Activated CD4-positive, alpha-beta T cell treated with anti-CD3 and anti-CD28 coated beads, Interleukin-2, Interleukin-6, amounts not matched to agents 100 ng/mL and 50 ng/mL, durations not matched to agents 16 hours and 8 hours (primary cell): Measurements from ENCODE around the gene FCHSD2.
"Not testable (repeated sequence)": the region's sequence is repeated elsewhere in the genome, so short reads cannot be mapped to it uniquely, and the experiment has no call there.

Experiments used
- DNase-seq: peaks from one replicate; pipeline ENCODE4 v3.0.0-alpha.2; 2020

The FCHSD2 gene

DNA sequence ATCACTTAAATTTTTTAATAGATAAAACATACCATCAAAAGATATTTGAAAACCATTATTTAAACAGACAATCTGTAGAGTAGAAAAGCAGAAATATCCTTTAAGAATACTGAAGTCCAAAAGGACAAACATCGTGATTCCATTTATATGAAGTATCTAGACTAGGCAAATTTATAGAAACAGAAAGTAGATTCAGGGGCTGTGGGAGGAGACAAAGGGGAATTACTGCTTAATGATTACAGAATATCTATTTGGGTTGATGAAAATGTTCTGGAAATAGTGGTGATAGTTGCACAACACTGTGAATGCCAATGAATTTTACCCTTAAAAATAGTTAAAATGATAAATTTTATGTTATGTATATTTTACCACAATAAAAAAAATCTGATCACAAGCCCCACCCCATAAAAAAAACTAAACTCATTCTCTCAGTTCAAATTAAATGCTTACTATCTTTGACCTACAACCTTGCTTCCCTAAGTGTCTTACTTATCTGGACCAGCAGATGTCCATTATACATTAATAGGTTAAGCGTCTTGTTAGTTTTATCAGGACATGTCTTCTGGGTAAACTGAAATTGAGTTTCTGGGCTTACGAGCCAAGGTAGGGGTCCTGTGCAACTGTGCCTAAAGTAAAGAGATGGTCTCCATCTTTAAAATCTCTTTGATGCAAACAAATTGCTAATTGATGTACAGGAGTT is 86.3 kb downstream of the FCHSD2 start:
- no peak for DNase-seq

GRCh38 chr11:73055002-73055401 is 87.1 kb downstream of the FCHSD2 start:
- no peak for DNase-seq

- DNase-seq = no peak
These were observed 88.2 kb downstream of the FCHSD2 start for GRCh38 chr11:73053964-73054363.

GRCh38 chr11:73048446-73048845 is 93.7 kb downstream of the FCHSD2 start:
- DNase-seq = no peak

- no peak for DNase-seq
These were observed 94.2 kb downstream of the FCHSD2 start for GRCh38 chr11:73047773-73048371.

DNA sequence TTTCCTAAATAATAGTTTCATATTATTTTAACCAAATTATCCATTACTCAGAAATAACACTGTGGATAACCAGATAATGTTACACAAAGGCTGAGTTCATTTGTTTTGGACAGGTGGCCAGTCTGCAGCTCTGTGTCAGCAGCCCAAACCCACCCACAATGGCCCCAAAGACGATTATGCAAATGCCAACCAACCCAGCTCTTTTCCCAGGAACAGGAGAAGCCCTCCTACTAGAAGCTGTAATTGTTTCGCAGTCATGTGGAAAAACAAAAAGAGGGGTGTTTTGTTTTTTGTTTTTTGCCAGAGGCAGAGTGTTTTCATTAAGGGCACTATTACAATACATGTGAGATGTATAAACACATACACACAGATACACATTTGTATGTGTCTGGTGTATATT is 102.1 kb downstream of the FCHSD2 start:
- DNase-seq = no peak

DNA sequence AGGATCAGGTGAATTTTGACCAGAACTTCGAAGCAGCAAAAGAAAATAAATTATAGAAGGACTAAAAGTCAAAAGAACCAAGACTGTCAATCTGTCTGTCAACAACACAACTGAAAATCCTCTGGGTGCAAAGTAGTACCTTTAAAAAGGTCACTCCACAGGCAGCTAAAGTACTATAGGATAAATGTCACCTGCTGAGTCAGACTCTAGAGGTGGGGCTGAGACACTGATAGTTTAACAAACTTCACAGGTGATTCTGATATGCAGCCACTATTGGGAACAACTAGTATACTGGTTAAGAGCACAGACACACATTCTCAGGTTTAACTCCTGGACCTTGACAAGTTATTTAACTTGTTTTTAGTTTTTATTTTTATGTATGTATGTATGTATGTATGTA is 107.3 kb downstream of the FCHSD2 start:
- DNase-seq = no peak

GRCh38 chr11:73034331-73034730 is 107.8 kb downstream of the FCHSD2 start:
- DNase-seq = peak; percentile 35

DNA sequence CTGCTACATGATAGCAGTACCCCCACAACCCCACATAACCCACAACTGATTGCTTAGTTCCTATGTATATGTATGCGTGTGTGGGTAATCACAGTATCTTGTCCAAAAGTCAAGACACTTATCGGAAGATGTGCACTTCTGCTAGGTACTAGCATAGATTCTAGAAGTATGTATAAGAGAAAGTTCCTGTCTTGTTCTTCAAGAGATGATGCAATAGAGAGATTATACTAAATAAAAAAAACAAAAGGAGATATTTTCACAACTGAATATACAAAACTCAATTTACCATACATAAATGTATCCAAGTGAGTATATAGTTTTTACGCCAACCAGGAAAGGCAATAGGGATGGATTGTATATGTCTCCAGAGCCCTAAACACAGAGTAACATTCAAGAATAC is 112.0 kb downstream of the FCHSD2 start:
- DNase-seq = no peak

DNA sequence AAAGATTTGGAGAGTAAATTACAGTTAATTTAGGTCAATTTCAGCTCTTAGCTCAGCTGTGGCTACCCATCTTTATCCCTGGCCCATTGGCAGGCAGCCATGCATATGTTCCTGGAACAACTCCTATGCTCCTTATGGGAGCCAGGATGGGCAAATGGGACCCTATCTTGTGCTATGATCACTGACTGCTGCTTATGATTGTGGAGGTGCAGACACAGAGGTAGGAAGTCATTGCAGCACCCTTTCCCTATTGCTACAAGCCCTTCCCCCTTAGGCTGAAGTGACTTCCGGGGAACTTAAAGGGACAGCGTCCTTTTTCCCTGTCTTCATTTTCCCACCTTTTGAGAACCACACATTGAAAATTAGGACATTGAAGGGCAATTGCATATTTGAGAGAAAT is 112.7 kb downstream of the FCHSD2 start:
- no peak for DNase-seq

DNA sequence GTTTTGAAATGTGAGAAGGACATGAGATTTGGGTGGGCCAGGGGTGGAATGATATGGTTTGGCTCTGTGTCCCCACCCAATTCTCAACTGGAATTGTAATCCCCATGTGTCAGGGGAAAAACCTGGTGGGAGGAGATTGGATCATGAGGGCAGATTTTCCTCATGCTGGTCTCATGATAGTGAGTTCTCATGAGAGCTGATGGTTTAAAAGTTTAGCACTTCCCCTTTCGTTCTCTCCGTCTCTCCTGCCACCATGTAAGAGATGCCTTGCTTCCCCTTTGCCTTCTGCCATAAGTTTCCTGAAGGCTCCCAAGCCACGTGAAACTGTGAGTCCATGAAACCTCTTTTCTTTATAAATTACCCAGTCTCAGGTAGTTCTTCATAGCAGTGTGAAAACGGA is 113.5 kb downstream of the FCHSD2 start:
- DNase-seq = no peak

- not testable (repeated sequence) for DNase-seq
These were observed 114.3 kb downstream of the FCHSD2 start for GRCh38 chr11:73027840-73028239.

GRCh38 chr11:73024639-73025038 is 117.5 kb downstream of the FCHSD2 start:
- DNase-seq = no peak

DNA sequence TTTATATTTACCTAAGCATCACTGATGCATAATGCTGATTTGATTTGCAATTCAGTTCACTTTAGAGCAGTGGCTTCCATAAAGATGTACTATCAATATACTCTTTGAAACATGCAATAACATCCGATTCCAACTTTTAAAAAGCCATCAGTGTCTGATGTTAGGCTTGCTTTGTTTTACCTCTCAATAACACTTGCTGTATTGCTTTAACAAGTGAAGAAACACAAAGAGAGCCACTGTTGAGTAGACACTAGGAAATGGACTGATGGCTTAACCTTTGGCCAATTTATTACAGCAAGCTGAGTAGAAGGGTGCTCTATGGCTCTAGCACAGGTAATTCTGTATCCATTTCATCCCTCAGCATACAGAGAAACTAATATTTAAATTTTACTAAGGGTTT is 122.1 kb downstream of the FCHSD2 start:
- no peak for DNase-seq

- no peak for DNase-seq
These were observed 122.7 kb downstream of the FCHSD2 start for GRCh38 chr11:73019449-73019848.

- no peak for DNase-seq
These were observed 123.3 kb downstream of the FCHSD2 start for GRCh38 chr11:73018856-73019255.

DNA sequence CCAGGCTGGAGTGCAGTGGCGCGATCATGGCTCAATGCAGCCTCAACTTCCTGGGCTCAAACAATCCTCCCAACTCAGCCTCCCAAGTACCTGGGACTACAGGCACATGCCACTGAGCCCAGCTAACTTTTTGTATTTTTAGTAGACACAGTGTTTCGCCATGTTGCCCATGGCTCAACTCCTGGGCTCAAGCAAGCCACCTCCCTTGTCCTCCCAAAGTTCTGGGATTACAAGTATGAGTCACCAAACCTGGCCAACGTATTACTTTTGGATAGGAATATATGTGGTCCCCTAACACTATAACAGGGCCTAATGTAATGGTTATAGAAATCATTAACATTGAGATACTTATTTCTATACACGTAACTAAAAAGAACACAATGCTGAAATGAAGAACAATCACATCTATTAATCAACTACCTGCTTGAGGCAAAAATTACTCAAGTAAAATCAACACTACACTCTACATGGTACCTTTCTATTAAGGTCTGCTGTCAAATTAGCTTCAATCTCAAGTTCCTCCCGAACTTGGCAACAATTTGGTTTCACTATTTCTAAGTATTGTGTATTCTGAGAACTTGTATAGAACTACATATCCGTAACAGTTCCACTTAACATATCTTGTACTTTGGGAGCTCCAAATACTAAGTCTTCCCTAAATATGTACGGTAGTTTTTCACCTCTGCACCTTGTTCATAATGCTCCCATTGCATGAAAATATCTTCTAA is 124.9 kb downstream of the FCHSD2 start:
- DNase-seq = no peak

- DNase-seq = no peak
These were observed 129.1 kb downstream of the FCHSD2 start for GRCh38 chr11:73013021-73013420.

DNA sequence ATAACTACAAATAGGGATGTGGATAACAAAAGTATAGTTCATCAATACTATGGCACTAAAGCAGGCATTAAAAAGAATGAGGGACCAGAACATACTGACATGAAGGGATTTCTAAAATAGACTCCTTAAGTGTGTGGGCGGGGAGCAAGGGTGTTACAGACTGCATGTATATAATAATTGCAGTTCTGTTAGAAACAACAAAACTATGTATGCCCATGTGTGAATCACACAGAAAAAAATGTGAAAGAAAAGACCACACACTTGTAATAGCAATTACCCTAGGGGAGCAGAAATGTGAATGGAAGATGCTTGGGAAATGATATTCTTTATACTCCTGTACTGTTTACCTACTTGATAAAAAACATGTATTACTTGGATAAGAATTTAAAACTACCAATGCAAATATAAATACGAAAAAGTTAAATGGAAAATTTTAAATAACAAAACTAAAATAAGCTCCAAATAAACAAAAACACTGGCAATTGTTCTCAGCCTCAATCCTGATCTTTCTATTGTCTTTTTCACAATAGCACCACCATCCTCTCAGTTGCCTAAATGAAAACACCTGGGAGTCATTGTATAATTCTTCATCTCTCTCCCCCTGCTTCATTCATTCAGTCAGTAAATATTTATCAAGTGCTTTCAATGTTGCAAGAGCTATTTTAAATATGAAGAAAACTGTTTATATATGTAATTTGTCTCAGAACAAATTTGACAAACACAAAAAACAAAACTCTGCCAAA is 129.8 kb downstream of the FCHSD2 start:
- DNase-seq = no peak

GRCh38 chr11:73011126-73011817 is 130.8 kb downstream of the FCHSD2 start:
- DNase-seq = no peak

DNA sequence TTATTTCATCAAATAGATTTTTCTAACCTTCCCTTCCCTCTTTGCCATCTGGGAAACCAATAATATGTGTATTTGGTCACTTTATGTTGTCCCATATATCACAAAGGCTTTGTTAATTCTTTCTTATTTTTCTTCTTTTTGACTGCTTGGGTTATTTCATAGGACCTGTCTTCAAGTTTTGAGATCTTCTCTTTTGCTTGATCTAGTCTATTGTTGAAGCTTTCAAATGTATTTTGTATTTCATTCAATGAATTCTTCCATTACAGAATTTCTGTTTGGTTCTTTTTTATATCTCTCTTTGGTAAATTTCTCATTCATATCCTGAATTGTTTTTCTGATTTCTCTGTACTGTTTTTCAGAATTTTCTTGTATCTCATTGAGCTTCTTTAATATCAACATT is 132.1 kb downstream of the FCHSD2 start:
- no peak for DNase-seq

- no peak for DNase-seq
These were observed 138.0 kb downstream of the FCHSD2 start for GRCh38 chr11:73004088-73004487.

- no peak for DNase-seq
These were observed 139.0 kb downstream of the FCHSD2 start for GRCh38 chr11:73003088-73003487.
